ENCODE results near the gene GRM4.

- no peak for TF ChIP-seq CTCF (IDR thresholded peaks at IDR 0.05)
- no peak for TF ChIP-seq POLR2A (IDR thresholded peaks at IDR 0.05)
Observed at GRCh38 chr6:34036357-34037069, 109.4 kb downstream of the GRM4 start.

All from uterus (tissue), 2 donors.